IMR-90 (cell line): ENCODE data around the gene ATXN7L3. TPM values are rescaled to one million over a fixed set of nuclear protein-coding genes. Genes with fewer than 3 reads are reported as not detected.
A peak's percentile ranks its signal among the peaks of the same experiment; 100 is the strongest.

Experiments used
- ATAC-seq: fragments of 200-7000 bp; cut with Tn5 transposase; 2 replicates; pipeline ENCODE4 v1.9.1; 2020; ENCODE audit warnings: low read depth, mild to moderate bottlenecking, moderate library complexity
- BruUV-seq: library from RNA; stranded (reverse); fragments of 400-500 nt; replicated peaks from 2 replicates; lab custom pipeline; 2021; lab: Mats Ljungman, UMichigan
- CTCF ChIA-PET: fragments of 300-600 bp; formaldehyde crosslinking; extraction: SDS; loops from one replicate; lab custom pipeline; 2021; ENCODE audit warnings: antibody characterized with exemption; lab: Yijun Ruan, JAX
- POLR2A ChIA-PET: fragments of 300-600 bp; sonication (Branson Sonifier 250); formaldehyde crosslinking; loops from one replicate; lab custom pipeline; 2022; ENCODE audit warnings: antibody characterized with exemption; ENCODE audit not compliant: unreplicated experiment; lab: Charles Lee
- DNase-seq: peaks from one replicate; pipeline ENCODE4 v3.0.0; 2013
- H2AFZ ChIP-seq: replicated peaks from 2 replicates; pipeline ENCODE3; 2013; ENCODE audit warnings: low read length, mild to moderate bottlenecking; ENCODE audit not compliant: poor library complexity
- H2AK5ac ChIP-seq: 2 replicates; pipeline ENCODE4 v1.6.1; 2013; ENCODE audit warnings: low read depth, low read length, inconsistent platforms
- H2AK9ac ChIP-seq: replicated peaks from 2 replicates; pipeline ENCODE3; 2013; ENCODE audit warnings: mild to moderate bottlenecking, low read depth, low read length, moderate library complexity; ENCODE audit not compliant: poor library complexity
- H2BK120ac ChIP-seq: 2 replicates; pipeline ENCODE4 v1.6.1; 2013; ENCODE audit warnings: low read depth, low read length, inconsistent platforms
- H2BK15ac ChIP-seq: 3 replicates; pipeline ENCODE4 v1.6.1; 2013; ENCODE audit warnings: low read depth, low read length, inconsistent platforms
- H2BK20ac ChIP-seq: 2 replicates; pipeline ENCODE4 v1.6.1; 2013; ENCODE audit warnings: low read depth, mild to moderate bottlenecking, inconsistent platforms, low read length, moderate library complexity
- H2BK5ac ChIP-seq: 2 replicates; pipeline ENCODE4 v1.6.1; 2013; ENCODE audit warnings: mild to moderate bottlenecking, low read depth, low read length, inconsistent platforms; ENCODE audit not compliant: poor library complexity, severe bottlenecking
- H3K14ac ChIP-seq: replicated peaks from 2 replicates; pipeline ENCODE4 v1.6.1; 2013; ENCODE audit warnings: low read depth, low read length, inconsistent platforms
- H3K18ac ChIP-seq: 2 replicates; pipeline ENCODE4 v1.6.1; 2013; ENCODE audit warnings: low read depth, low read length, control low read depth
- H3K23ac ChIP-seq: 2 replicates; pipeline ENCODE4 v1.6.1; 2013; ENCODE audit warnings: low read depth, low read length, inconsistent platforms
- H3K27ac ChIP-seq: 2 replicates; pipeline ENCODE4 v1.5.1; 2013; ENCODE audit warnings: mild to moderate bottlenecking, control low read depth, low read length; ENCODE audit not compliant: insufficient read depth
- H3K27me3 ChIP-seq: 2 replicates; pipeline ENCODE4 v1.6.1; 2013; ENCODE audit warnings: low read length; ENCODE audit not compliant: control insufficient read depth, insufficient read depth
- H3K36me3 ChIP-seq: 2 replicates; pipeline ENCODE4 v1.6.1; 2013; ENCODE audit warnings: low read length, mixed read lengths; ENCODE audit not compliant: control insufficient read depth, insufficient read depth
- H3K4ac ChIP-seq: 2 replicates; pipeline ENCODE4 v1.6.1; 2013; ENCODE audit warnings: low read depth, low read length, inconsistent platforms
- H3K4me1 ChIP-seq: 2 replicates; pipeline ENCODE4 v1.6.1; 2013; ENCODE audit warnings: low read length, mixed read lengths; ENCODE audit not compliant: control insufficient read depth, insufficient read depth
- H3K4me2 ChIP-seq: 2 replicates; pipeline ENCODE4 v1.6.1; 2013; ENCODE audit warnings: low read depth, mild to moderate bottlenecking, control low read depth, low read length, moderate library complexity
- H3K4me3 ChIP-seq: 2 replicates; pipeline ENCODE4 v1.5.1; 2013; ENCODE audit warnings: low read depth, mild to moderate bottlenecking, control low read depth, low read length, moderate library complexity; ENCODE audit not compliant: insufficient read depth
- H3K56ac ChIP-seq: 2 replicates; pipeline ENCODE4 v1.6.1; 2013; ENCODE audit warnings: low read length, inconsistent platforms; ENCODE audit not compliant: insufficient read depth; ENCODE audit errors: extremely low read depth
- H3K79me1 ChIP-seq, 2 experiments: 2 replicates each; pipeline ENCODE4 v1.6.1; 2013; ENCODE audit warnings: low read length in 2 of 2, inconsistent platforms in 1 of 2, low read depth in 1 of 2
- H3K9ac ChIP-seq: 2 replicates; pipeline ENCODE4 v1.6.1; 2013; ENCODE audit warnings: low read depth, low read length, control low read depth
- H3K9me1 ChIP-seq: 2 replicates; pipeline ENCODE4 v1.6.1; 2013; ENCODE audit warnings: low read length, inconsistent platforms; ENCODE audit not compliant: insufficient read depth
- H3K9me3 ChIP-seq: 2 replicates; pipeline ENCODE4 v1.6.1; 2013; ENCODE audit warnings: low read length; ENCODE audit not compliant: control insufficient read depth, insufficient read depth
- H4K20me1 ChIP-seq: 2 replicates; pipeline ENCODE4 v1.6.1; 2013; ENCODE audit warnings: low read length, inconsistent platforms; ENCODE audit not compliant: insufficient read depth
- H4K5ac ChIP-seq: 2 replicates; pipeline ENCODE4 v1.6.1; 2013; ENCODE audit warnings: mild to moderate bottlenecking, low read depth, low read length, control low read depth
- H4K8ac ChIP-seq, 2 experiments: 2 replicates each; pipeline ENCODE4 v1.6.1; 2013; ENCODE audit warnings: low read depth in 2 of 2, low read length in 2 of 2, control low read depth in 1 of 2, inconsistent platforms in 1 of 2
- H4K91ac ChIP-seq: 2 replicates; pipeline ENCODE4 v1.6.1; 2013; ENCODE audit warnings: low read depth, low read length, inconsistent platforms; ENCODE audit not compliant: insufficient read depth
- BHLHE40 ChIP-seq: fragments of 150-350 bp; IDR thresholded peaks from 2 replicates; pipeline ENCODE4 v1.6.1; 2016; ENCODE audit warnings: mild to moderate bottlenecking, low read depth, low read length
- CEBPB ChIP-seq: IDR thresholded peaks from 2 replicates; pipeline ENCODE4 v1.6.1; 2012; ENCODE audit warnings: low read depth, low read length, improper control_type of control experiment
- CHD1 ChIP-seq: IDR thresholded peaks from 2 replicates; pipeline ENCODE4 v1.6.1; 2012; ENCODE audit warnings: low read depth, low read length, improper control_type of control experiment
- FOS ChIP-seq: fragments of 150-350 bp; IDR thresholded peaks from 2 replicates; pipeline ENCODE4 v1.6.1; 2016; ENCODE audit warnings: low read depth, low read length
- MAFK ChIP-seq: IDR thresholded peaks from 2 replicates; pipeline ENCODE4 v1.6.1; 2012; ENCODE audit warnings: low read depth, low read length, improper control_type of control experiment
- MXI1 ChIP-seq: IDR thresholded peaks from 2 replicates; pipeline ENCODE4 v1.6.1; 2012; ENCODE audit warnings: low read depth, mild to moderate bottlenecking, low read length, moderate library complexity, borderline replicate concordance
- RAD21 ChIP-seq: IDR thresholded peaks from 2 replicates; pipeline ENCODE4 v1.6.1; 2012; ENCODE audit warnings: low read length, improper control_type of control experiment
- RCOR1 ChIP-seq: IDR thresholded peaks from 2 replicates; pipeline ENCODE4 v1.6.1; 2012; ENCODE audit warnings: mild to moderate bottlenecking, low read length, improper control_type of control experiment; ENCODE audit not compliant: insufficient replicate concordance
- RFX5 ChIP-seq: IDR thresholded peaks from 2 replicates; pipeline ENCODE4 v1.8.0; 2012; ENCODE audit warnings: low read depth, mild to moderate bottlenecking, low read length, moderate library complexity
- WGBS, 2 experiments: methylation state at CpG; one replicate each; pipeline versions ENCODE4 v1.1.5 to v1.1.7; 2013; ENCODE audit warnings: missing lambda C conversion rate in 2 of 2; ENCODE audit not compliant: insufficient read length in 1 of 2; ENCODE audit errors: extremely low coverage in 2 of 2; 5-methylcytosine and 5-hydroxymethylcytosine counted together
- dilution Hi-C: fragments of 300-500 bp; cut with HindIII; formaldehyde crosslinking; loops from one replicate; pipeline ENCODE4 v1.14.3; 2018; ENCODE audit warnings: low sequenced_read_pairs; ENCODE audit not compliant: unreplicated experiment
- in situ Hi-C: fragments of 300-500 bp; cut with MboI; formaldehyde crosslinking; loops from 3 replicates; pipeline ENCODE4 v1.14.3; 2019; ENCODE audit warnings: low sequenced_read_pairs, inconsistent platforms, mixed read lengths
- intact Hi-C: fragments of 100-400 bp; cut with micrococcal nuclease; formaldehyde crosslinking; loops from 2 replicates; pipeline ENCODE4 v1.10.0; 2022
- polyA plus RNA-seq, 3 experiments: library from polyadenylated mRNA; depleted of rRNA; stranded (reverse); fragments of >200 nt; gene quantifications; 2 replicates each; pipeline ENCODE4 v1.2.3, GENCODE V29; 2012; ENCODE audit warnings: low replicate concordance in 1 of 3
- total RNA-seq: library from RNA; depleted of rRNA; stranded (reverse); fragments of >200 nt; gene quantifications from 2 replicates; pipeline ENCODE4 v1.2.3, GENCODE V29; 2012
- TF ChIP-seq, protein P1 (sequence below): fragments of 150-350 bp; IDR thresholded peaks from 2 replicates; pipeline ENCODE4 v1.6.1; 2017; ENCODE audit warnings: mild to moderate bottlenecking, antibody characterized with exemption, low read length, low read depth
- TF ChIP-seq, protein P2 (sequence below): fragments of 150-350 bp; IDR thresholded peaks from 2 replicates; pipeline ENCODE4 v1.6.1; 2016; ENCODE audit warnings: low read depth, mild to moderate bottlenecking, low read length, moderate library complexity, borderline replicate concordance

ATXN7L3 gene
- total and polyA plus RNA-seq, 2 of the 4 experiments (the other 2 are of a cell fraction), result 17.2 to 40.9 TPM

DNA sequence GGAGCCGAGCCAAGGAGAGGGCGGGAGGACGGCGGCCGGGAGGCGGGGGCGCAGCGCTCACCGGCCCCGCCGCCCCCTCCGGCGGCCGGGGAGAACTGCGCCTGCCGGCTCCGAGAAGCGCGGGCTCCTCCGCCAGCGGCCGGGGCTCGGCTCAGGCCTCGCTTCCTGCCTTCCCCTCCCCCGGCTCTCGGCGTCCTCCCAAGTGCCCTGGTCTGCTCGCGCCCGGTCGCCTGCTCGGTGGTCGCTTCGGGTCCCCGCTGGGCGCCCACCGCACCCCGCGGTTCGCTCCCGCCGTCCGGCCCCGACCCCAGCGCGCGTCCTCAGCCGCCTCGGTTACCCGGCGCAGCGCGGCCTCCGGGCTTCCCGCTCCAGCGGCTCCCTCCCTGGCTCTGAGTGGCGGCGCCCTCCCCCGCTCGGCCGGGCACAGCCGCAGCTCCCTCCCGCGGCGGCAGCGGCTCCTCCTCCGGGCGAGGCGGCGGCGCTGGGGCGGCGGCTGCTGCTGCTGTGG, 19.5 kb upstream of the ATXN7L3 start (continued):
- TF ChIP-seq, protein P1, sequence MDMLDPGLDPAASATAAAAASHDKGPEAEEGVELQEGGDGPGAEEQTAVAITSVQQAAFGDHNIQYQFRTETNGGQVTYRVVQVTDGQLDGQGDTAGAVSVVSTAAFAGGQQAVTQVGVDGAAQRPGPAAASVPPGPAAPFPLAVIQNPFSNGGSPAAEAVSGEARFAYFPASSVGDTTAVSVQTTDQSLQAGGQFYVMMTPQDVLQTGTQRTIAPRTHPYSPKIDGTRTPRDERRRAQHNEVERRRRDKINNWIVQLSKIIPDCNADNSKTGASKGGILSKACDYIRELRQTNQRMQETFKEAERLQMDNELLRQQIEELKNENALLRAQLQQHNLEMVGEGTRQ, result no peak

DNA sequence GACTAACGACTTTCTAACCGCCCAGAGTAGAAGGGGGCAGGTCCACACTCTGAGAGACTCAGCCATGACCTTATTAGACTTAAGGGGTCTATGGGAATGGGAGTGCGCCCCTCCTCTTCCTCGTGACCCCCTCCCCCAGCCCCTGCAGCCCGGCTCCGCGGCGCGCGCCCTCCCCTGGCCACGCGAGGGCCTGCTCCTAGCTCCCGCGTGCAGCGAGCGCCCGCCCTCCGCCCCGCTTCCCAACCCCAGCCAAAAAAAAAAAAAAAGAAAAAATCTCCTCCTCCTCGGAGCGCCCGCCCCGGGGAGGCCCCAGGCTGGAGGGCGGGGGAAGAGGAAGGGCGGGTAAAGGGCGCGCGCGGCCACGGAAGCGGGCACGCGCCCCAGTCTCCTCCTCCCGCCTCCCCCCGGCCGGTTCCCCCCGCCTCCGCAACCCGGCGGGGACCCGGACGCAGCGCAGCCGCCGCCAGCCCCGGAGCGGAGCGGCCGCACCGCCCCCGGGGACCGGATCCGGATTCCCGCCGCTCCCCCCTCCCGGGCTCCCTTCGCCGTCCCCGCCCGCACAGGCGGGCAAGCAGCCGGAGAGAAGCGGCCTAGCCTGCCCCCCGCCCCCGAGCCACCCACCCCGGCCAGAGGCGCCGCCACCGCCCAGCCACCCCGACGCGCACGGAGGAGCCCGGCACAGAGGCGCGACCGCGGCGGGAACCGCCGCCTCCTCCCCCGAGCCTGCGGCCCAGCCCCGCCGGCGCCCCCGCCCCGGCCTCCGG, 18.8 kb upstream of the ATXN7L3 start:
- no peak overlapping the region for H2BK120ac ChIP-seq
- peak overlapping the region; percentile 61 for H3K4me3 ChIP-seq
- peak overlapping the region; percentile 77 for H2AFZ ChIP-seq
- H3K9me1 ChIP-seq, result peaks cover 20% of the 10 kb centered on the region
- peak overlapping the region; percentile 65 for H2AK5ac ChIP-seq
- H2AK9ac ChIP-seq, result peak overlapping the region; percentile 94
- CTCF ChIA-PET, result interaction anchor here (1.0 kb wide), 1 partner anchor 9 kb away, joined by 6 read pairs; no protein-coding TSS in a partner anchor
- no peaks in the 10 kb centered on the region for H3K27me3 ChIP-seq
- BruUV-seq, result no TSS peak
- H3K56ac ChIP-seq, result peak overlapping the region; percentile 48; the same call in 1 of the 2 replicates
- H3K79me1 ChIP-seq, result peaks cover 32 to 66% of the 10 kb centered on the region in 2 experiments
- peak overlapping the region; percentile 62; the same call in 1 of the 2 replicates for H3K23ac ChIP-seq
- ATAC-seq, result peak; percentile 66
- H3K4me2 ChIP-seq, result peak overlapping the region; percentile 90
- dilution Hi-C loops, result no loop called here
- no peak overlapping the region for H2BK15ac ChIP-seq
- H2BK20ac ChIP-seq, result no peak overlapping the region
- in situ Hi-C loops, result loop anchor here (25.0 kb wide), 2 partner anchors 294 to 419 kb away; partner anchors contain the start of gene GPATCH8
- peak overlapping the region; percentile 3; the same call in 1 of the 2 replicates for H3K18ac ChIP-seq
- H4K20me1 ChIP-seq, result peaks cover 28% of the 10 kb centered on the region
- H3K36me3 ChIP-seq, result peaks cover 34% of the 10 kb centered on the region
- peak; percentile 83 for DNase-seq
- H3K4me1 ChIP-seq, result peaks cover 12% of the 10 kb centered on the region
- H3K4ac ChIP-seq, result peak overlapping the region; percentile 73
- peak overlapping the region; percentile 92 for H3K27ac ChIP-seq
- H3K9me3 ChIP-seq, result no peaks in the 10 kb centered on the region
- H2BK5ac ChIP-seq, result peak overlapping the region; percentile 78
- whole genome bisulfite sequencing, 2 experiments, result 0% methylated on average over 2 of the region's 89 CpGs; no CpG with 5 or more reads in 1 of the 2 experiments
- intact Hi-C loops, result loop anchor here (1.0 to 10.0 kb wide), 2 partner anchors 107 to 286 kb away; partner anchors contain the start of gene GPATCH8
- POLR2A ChIA-PET, result interaction anchor here (0.6 to 0.7 kb wide), 5 partner anchors 10 to 119 kb away, joined by 3 to 14 read pairs (median 8); no protein-coding TSS in a partner anchor
- H3K9ac ChIP-seq, result peak overlapping the region; percentile 86
- H4K8ac ChIP-seq, result peak overlapping the region; percentile 15 to 86; a peak in 3 of 4 replicates
- no peak overlapping the region for H4K5ac ChIP-seq
- H4K91ac ChIP-seq, result peak overlapping the region; percentile 7; the same call in 1 of the 2 replicates
- peak overlapping the region; percentile 79 for H3K14ac ChIP-seq
- TF ChIP-seq RCOR1, result no peak
- peak; percentile 45; the same call in 1 of the 2 replicates for TF ChIP-seq MXI1
- no peak for TF ChIP-seq RFX5
- no peak for TF ChIP-seq MAFK
- TF ChIP-seq, protein P2, sequence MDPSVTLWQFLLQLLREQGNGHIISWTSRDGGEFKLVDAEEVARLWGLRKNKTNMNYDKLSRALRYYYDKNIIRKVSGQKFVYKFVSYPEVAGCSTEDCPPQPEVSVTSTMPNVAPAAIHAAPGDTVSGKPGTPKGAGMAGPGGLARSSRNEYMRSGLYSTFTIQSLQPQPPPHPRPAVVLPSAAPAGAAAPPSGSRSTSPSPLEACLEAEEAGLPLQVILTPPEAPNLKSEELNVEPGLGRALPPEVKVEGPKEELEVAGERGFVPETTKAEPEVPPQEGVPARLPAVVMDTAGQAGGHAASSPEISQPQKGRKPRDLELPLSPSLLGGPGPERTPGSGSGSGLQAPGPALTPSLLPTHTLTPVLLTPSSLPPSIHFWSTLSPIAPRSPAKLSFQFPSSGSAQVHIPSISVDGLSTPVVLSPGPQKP, result no peak
- no peak for TF ChIP-seq CHD1
- no peak for TF ChIP-seq BHLHE40
- peak; percentile 31 for TF ChIP-seq RAD21
- TF ChIP-seq CEBPB, result no peak
- TF ChIP-seq FOS, result no peak
